ENCODE measurements around the gene PGRMC1.

PGRMC1 gene

GRCh38 chrX:119231936-119232445 lies 4.1 kb upstream of the PGRMC1 start:
- no peak for TF ChIP-seq FOXP2 (optimal IDR thresholded peaks at IDR 0.05; ENCODE audit: borderline replicate concordance, extremely low read depth, extremely low read length, insufficient read depth)
- TF ChIP-seq POLR2AphosphoS5 (IDR thresholded peaks at IDR 0.05; ENCODE audit: low read depth, low read length) = no peak
- TF ChIP-seq TAF1 (IDR thresholded peaks at IDR 0.05; ENCODE audit: borderline replicate concordance, insufficient read depth, low read length) = no peak
- TF ChIP-seq SIN3A (IDR thresholded peaks at IDR 0.05; ENCODE audit: borderline replicate concordance, insufficient read depth, low read length) = no peak
- no peak for TF ChIP-seq REST (IDR thresholded peaks at IDR 0.05; ENCODE audit: insufficient read depth in 1 of 2, low read depth in 2 of 2, low read length in 2 of 2)

GRCh38 chrX:119235051-119235511 lies 1.0 kb upstream of the PGRMC1 start:
- no peak for TF ChIP-seq TAF1 (IDR thresholded peaks at IDR 0.05; ENCODE audit: borderline replicate concordance, insufficient read depth, low read length)

GRCh38 chrX:119236623-119237561 lies 807 bp downstream of the PGRMC1 start:
- no peak for TF ChIP-seq REST (IDR thresholded peaks at IDR 0.05; ENCODE audit: insufficient read depth in 1 of 2, low read depth in 2 of 2, low read length in 2 of 2)
- TF ChIP-seq SIN3A (IDR thresholded peaks at IDR 0.05; ENCODE audit: borderline replicate concordance, insufficient read depth, low read length) = no peak
- TF ChIP-seq FOXP2 (optimal IDR thresholded peaks at IDR 0.05; ENCODE audit: borderline replicate concordance, extremely low read depth, extremely low read length, insufficient read depth) = no peak
- no peak for TF ChIP-seq POLR2AphosphoS5 (IDR thresholded peaks at IDR 0.05; ENCODE audit: low read depth, low read length)
- no peak for TF ChIP-seq TAF1 (IDR thresholded peaks at IDR 0.05; ENCODE audit: borderline replicate concordance, insufficient read depth, low read length)

- TF ChIP-seq REST (IDR thresholded peaks at IDR 0.05; ENCODE audit: insufficient read depth in 1 of 2, low read depth in 2 of 2, low read length in 2 of 2) (no peak), TAF1 (IDR thresholded peaks at IDR 0.05; ENCODE audit: borderline replicate concordance, insufficient read depth, low read length) (no peak), SIN3A (IDR thresholded peaks at IDR 0.05; ENCODE audit: borderline replicate concordance, insufficient read depth, low read length) (no peak), FOXP2 (optimal IDR thresholded peaks at IDR 0.05; ENCODE audit: borderline replicate concordance, extremely low read depth, extremely low read length, insufficient read depth) (no peak), POLR2AphosphoS5 (IDR thresholded peaks at IDR 0.05; ENCODE audit: low read depth, low read length) (no peak)
These were observed 1.5 kb downstream of the PGRMC1 start for GRCh38 chrX:119237562-119237942.

GRCh38 chrX:119238557-119238956 lies 2.5 kb downstream of the PGRMC1 start:
- TF ChIP-seq FOXP2 (optimal IDR thresholded peaks at IDR 0.05; ENCODE audit: borderline replicate concordance, extremely low read depth, extremely low read length, insufficient read depth) (no peak), REST (IDR thresholded peaks at IDR 0.05; ENCODE audit: insufficient read depth in 1 of 2, low read depth in 2 of 2, low read length in 2 of 2) (no peak), TAF1 (IDR thresholded peaks at IDR 0.05; ENCODE audit: borderline replicate concordance, insufficient read depth, low read length) (no peak), SIN3A (IDR thresholded peaks at IDR 0.05; ENCODE audit: borderline replicate concordance, insufficient read depth, low read length) (no peak), POLR2AphosphoS5 (IDR thresholded peaks at IDR 0.05; ENCODE audit: low read depth, low read length) (no peak)
